ENCODE measurements around the gene SYNE1.

DNA sequence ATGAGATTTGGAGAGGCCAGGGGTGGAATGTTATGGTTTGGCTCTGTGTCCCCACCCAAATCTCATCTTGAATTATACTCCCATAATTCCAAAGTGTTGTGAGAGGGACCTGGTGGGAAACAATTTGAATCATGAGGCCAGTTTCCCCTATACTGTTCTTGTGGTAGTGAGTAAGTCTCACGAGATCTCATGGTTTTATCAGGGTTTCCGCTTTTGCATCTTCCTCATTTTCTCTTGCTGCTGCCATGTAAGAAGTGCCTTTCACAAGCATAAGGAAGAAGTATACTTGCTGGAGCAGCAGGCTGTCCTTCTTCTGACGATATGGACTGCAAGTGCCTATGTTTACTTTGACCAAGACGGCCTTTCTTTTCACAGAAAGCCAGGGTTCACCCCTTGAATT is 559.2 kb downstream of the SYNE1 start:
- no peak for TF ChIP-seq GATA2 (IDR thresholded peaks at IDR 0.05; ENCODE audit: low read depth, low read length)
- no peak for TF ChIP-seq GATA3 (IDR thresholded peaks at IDR 0.05; ENCODE audit: low read depth, low read length)

Measured in SH-SY5Y (cell line).